GM21529 (cell line): ENCODE data around the gene WDFY2.

Experiments used
- ATAC-seq: cut with Tn5 transposase; IDR thresholded peaks from one replicate; pipeline ENCODE4 v1.9.1; 2021; ENCODE audit not compliant: unreplicated experiment

Gene WDFY2

GRCh38 chr13:51765142-51765515 is 180.9 kb downstream of the WDFY2 start:
- no peak for ATAC-seq

- ATAC-seq: no peak
Measured at GRCh38 chr13:51767100-51767499, 182.8 kb downstream of the WDFY2 start.

- ATAC-seq: no peak
Measured at GRCh38 chr13:51768378-51768921, 184.2 kb downstream of the WDFY2 start.

- ATAC-seq: no peak
Measured at GRCh38 chr13:51768976-51769375, 184.7 kb downstream of the WDFY2 start.

- ATAC-seq: no peak
Measured at GRCh38 chr13:51769455-51770127, 185.3 kb downstream of the WDFY2 start.

GRCh38 chr13:51770160-51770559 is 185.9 kb downstream of the WDFY2 start:
- no peak for ATAC-seq

- ATAC-seq: peak; percentile 57
Measured at GRCh38 chr13:51770681-51771417, 186.6 kb downstream of the WDFY2 start.

- ATAC-seq: no peak
Measured at GRCh38 chr13:51771418-51772104, 187.3 kb downstream of the WDFY2 start.

- ATAC-seq: no peak
Measured at GRCh38 chr13:51772105-51772455, 187.8 kb downstream of the WDFY2 start.

- no peak for ATAC-seq
Measured at GRCh38 chr13:51772781-51773180, 188.5 kb downstream of the WDFY2 start.

- no peak for ATAC-seq
Measured at GRCh38 chr13:51773515-51773914, 189.3 kb downstream of the WDFY2 start.

- ATAC-seq: no peak
Measured at GRCh38 chr13:51776179-51776578, 191.9 kb downstream of the WDFY2 start.

GRCh38 chr13:51777921-51778320 is 193.7 kb downstream of the WDFY2 start:
- no peak for ATAC-seq

GRCh38 chr13:51778392-51778791 is 194.1 kb downstream of the WDFY2 start:
- ATAC-seq: no peak

- ATAC-seq: no peak
Measured at GRCh38 chr13:51780099-51780498, 195.8 kb downstream of the WDFY2 start.

GRCh38 chr13:51781246-51782022 is 197.2 kb downstream of the WDFY2 start:
- no peak for ATAC-seq

GRCh38 chr13:51782026-51782710 is 197.9 kb downstream of the WDFY2 start:
- ATAC-seq: no peak

- no peak for ATAC-seq
Measured at GRCh38 chr13:51783428-51784094, 199.3 kb downstream of the WDFY2 start.

- no peak for ATAC-seq
Measured at GRCh38 chr13:51784097-51784496, 199.8 kb downstream of the WDFY2 start.
